ENCODE data around the gene CNGB1. TPM values are rescaled to one million over a fixed set of nuclear protein-coding genes. Genes with fewer than 3 reads are reported as not detected.

CNGB1 gene
- total and polyA plus RNA-seq, 4 donors: under 0.01 TPM; not detected in 2

DNA sequence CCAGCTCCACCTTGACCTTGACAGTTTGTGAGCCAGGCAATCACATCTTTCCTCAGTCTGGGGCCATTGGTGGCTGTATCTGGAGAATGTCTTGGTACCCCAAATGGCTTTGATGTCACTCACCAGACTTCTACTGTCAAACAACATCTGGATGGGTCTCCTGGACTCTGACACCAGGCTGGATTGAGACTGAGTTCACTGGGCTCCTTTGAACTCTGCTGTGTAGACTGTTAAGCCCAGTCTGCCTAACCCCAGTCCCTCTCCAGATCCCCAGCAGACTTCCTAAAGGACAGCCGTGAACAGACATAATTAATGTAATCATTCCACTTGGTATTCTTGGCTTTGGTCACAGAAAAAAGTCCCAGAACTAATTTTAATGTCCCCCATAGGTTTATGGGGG lies 84.5 kb downstream of the CNGB1 start:
- H3K9ac ChIP-seq (ENCODE audit: low read depth in 1 of 2, low read length in 2 of 2): no peak overlapping the region
- WGBS: 94% methylated on average over 1 of the region's 1 CpG
- H3K27ac ChIP-seq (ENCODE audit: low read depth in 1 of 2, low read length in 2 of 2): no peak overlapping the region
- H3K9me3 ChIP-seq (ENCODE audit: control insufficient read depth in 4 of 4, low read length in 3 of 4): no peaks in the 10 kb centered on the region
- peaks cover 9 to 19% (median 14%) of the 10 kb centered on the region in 4 donors for H3K4me1 ChIP-seq (ENCODE audit: control insufficient read depth in 4 of 4, insufficient read depth in 4 of 4, low read length in 3 of 4)
- no peaks in the 10 kb centered on the region for H3K36me3 ChIP-seq (ENCODE audit: control insufficient read depth in 4 of 4, insufficient read depth in 3 of 4, low read depth in 1 of 4, low read length in 3 of 4)
- H3K4me3 ChIP-seq (ENCODE audit: low read depth in 1 of 3, low read length in 3 of 3): no peak overlapping the region
- no peak for DNase-seq (ENCODE audit: low spot score)
- TF ChIP-seq HNF4A (conservative IDR thresholded peaks at IDR 0.05) (no peak), FOXA1 (IDR thresholded peaks at IDR 0.05) (no peak), CTCF (IDR thresholded peaks at IDR 0.05; ENCODE audit: low read depth, low read length, missing input control) (no peak), HNF4G (IDR thresholded peaks at IDR 0.05) (no peak), YY1 (IDR thresholded peaks at IDR 0.05) (no peak), GABPA (IDR thresholded peaks at IDR 0.05 in 1 of 2, conservative IDR thresholded peaks at IDR 0.05 in 1 of 2) (no peak)
- TF ChIP-seq, protein P1, sequence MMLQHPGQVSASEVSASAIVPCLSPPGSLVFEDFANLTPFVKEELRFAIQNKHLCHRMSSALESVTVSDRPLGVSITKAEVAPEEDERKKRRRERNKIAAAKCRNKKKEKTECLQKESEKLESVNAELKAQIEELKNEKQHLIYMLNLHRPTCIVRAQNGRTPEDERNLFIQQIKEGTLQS (IDR thresholded peaks at IDR 0.05): no peak
- TF ChIP-seq, protein P2, sequence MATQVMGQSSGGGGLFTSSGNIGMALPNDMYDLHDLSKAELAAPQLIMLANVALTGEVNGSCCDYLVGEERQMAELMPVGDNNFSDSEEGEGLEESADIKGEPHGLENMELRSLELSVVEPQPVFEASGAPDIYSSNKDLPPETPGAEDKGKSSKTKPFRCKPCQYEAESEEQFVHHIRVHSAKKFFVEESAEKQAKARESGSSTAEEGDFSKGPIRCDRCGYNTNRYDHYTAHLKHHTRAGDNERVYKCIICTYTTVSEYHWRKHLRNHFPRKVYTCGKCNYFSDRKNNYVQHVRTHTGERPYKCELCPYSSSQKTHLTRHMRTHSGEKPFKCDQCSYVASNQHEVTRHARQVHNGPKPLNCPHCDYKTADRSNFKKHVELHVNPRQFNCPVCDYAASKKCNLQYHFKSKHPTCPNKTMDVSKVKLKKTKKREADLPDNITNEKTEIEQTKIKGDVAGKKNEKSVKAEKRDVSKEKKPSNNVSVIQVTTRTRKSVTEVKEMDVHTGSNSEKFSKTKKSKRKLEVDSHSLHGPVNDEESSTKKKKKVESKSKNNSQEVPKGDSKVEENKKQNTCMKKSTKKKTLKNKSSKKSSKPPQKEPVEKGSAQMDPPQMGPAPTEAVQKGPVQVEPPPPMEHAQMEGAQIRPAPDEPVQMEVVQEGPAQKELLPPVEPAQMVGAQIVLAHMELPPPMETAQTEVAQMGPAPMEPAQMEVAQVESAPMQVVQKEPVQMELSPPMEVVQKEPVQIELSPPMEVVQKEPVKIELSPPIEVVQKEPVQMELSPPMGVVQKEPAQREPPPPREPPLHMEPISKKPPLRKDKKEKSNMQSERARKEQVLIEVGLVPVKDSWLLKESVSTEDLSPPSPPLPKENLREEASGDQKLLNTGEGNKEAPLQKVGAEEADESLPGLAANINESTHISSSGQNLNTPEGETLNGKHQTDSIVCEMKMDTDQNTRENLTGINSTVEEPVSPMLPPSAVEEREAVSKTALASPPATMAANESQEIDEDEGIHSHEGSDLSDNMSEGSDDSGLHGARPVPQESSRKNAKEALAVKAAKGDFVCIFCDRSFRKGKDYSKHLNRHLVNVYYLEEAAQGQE (IDR thresholded peaks at IDR 0.05): no peak
- H3K27me3 ChIP-seq (ENCODE audit: control insufficient read depth in 4 of 4, insufficient read depth in 4 of 4, low read length in 3 of 4): no peaks in the 10 kb centered on the region

- no peaks in the 10 kb centered on the region for H3K27me3 ChIP-seq (ENCODE audit: control insufficient read depth in 4 of 4, insufficient read depth in 4 of 4, low read length in 3 of 4)
- WGBS: 77% methylated on average over 7 of the region's 7 CpGs
These were observed 86.2 kb downstream of the CNGB1 start for GRCh38 chr16:57884655-57885133.

More at GRCh38 chr16:57884655-57885133, 86.2 kb downstream of the CNGB1 start:
- no peak overlapping the region for H3K27ac ChIP-seq (ENCODE audit: low read depth in 1 of 2, low read length in 2 of 2)
- H3K9ac ChIP-seq (ENCODE audit: low read depth in 1 of 2, low read length in 2 of 2): no peak overlapping the region
- H3K4me3 ChIP-seq (ENCODE audit: low read depth in 1 of 3, low read length in 3 of 3): no peak overlapping the region
- TF ChIP-seq RXRA (IDR thresholded peaks at IDR 0.05): no peak
- TF ChIP-seq MAX (IDR thresholded peaks at IDR 0.05): no peak
- TF ChIP-seq NR2F2 (IDR thresholded peaks at IDR 0.05): no peak
- TF ChIP-seq RAD21 (IDR thresholded peaks at IDR 0.05): no peak
- no peak for TF ChIP-seq FOXA1 (IDR thresholded peaks at IDR 0.05)
- TF ChIP-seq, protein P3, sequence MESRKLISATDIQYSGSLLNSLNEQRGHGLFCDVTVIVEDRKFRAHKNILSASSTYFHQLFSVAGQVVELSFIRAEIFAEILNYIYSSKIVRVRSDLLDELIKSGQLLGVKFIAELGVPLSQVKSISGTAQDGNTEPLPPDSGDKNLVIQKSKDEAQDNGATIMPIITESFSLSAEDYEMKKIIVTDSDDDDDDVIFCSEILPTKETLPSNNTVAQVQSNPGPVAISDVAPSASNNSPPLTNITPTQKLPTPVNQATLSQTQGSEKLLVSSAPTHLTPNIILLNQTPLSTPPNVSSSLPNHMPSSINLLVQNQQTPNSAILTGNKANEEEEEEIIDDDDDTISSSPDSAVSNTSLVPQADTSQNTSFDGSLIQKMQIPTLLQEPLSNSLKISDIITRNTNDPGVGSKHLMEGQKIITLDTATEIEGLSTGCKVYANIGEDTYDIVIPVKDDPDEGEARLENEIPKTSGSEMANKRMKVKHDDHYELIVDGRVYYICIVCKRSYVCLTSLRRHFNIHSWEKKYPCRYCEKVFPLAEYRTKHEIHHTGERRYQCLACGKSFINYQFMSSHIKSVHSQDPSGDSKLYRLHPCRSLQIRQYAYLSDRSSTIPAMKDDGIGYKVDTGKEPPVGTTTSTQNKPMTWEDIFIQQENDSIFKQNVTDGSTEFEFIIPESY (IDR thresholded peaks at IDR 0.05): no peak
- TF ChIP-seq JUND (IDR thresholded peaks at IDR 0.05): no peak
- TF ChIP-seq HNF4A (conservative IDR thresholded peaks at IDR 0.05): no peak
- no peak for TF ChIP-seq EGR1 (IDR thresholded peaks at IDR 0.05; ENCODE audit: low read depth in 2 of 2)
- DNase-seq (ENCODE audit: low spot score): no peak
- H3K9me3 ChIP-seq (ENCODE audit: control insufficient read depth in 4 of 4, low read length in 3 of 4): no peaks in the 10 kb centered on the region
- H3K36me3 ChIP-seq (ENCODE audit: control insufficient read depth in 4 of 4, insufficient read depth in 3 of 4, low read depth in 1 of 4, low read length in 3 of 4): no peaks in the 10 kb centered on the region
- H3K4me1 ChIP-seq (ENCODE audit: control insufficient read depth in 4 of 4, insufficient read depth in 4 of 4, low read length in 3 of 4): peaks cover 0 to 6% (median 5%) of the 10 kb centered on the region in 4 donors

Measured in liver (tissue), 9 donors.